BLaER1 treated with 17β-estradiol and CSF1 and Interleukin-3, amounts not matched to agents 10 nM and 100 nM (cell line): Measurements from ENCODE around the gene SCNN1A.

ENCODE experiments used
- H3K27ac ChIP-seq, 11 experiments: shearing (Covaris generic); formaldehyde crosslinking; 2 replicates each; pipeline ENCODE4 v1.8.1; 2022
- H3K27me3 ChIP-seq, 11 experiments: shearing (Covaris generic); formaldehyde crosslinking; 2 replicates each; pipeline ENCODE4 v1.8.1; 2022
- H3K36me3 ChIP-seq, 11 experiments: shearing (Covaris generic); formaldehyde crosslinking; 2 replicates each; pipeline ENCODE4 v1.8.1; 2022
- H3K4me1 ChIP-seq, 10 experiments: shearing (Covaris generic); formaldehyde crosslinking; 2 replicates each; pipeline ENCODE4 v1.8.1; 2022
- H3K4me2 ChIP-seq, 11 experiments: shearing (Covaris generic); formaldehyde crosslinking; 2 replicates each; pipeline ENCODE4 v1.8.1; 2022
- H3K4me3 ChIP-seq, 10 experiments: shearing (Covaris generic); formaldehyde crosslinking; 2 replicates each; pipeline ENCODE4 v1.8.1; 2022
- H3K9ac ChIP-seq, 11 experiments: shearing (Covaris generic); formaldehyde crosslinking; 2 replicates each; pipeline ENCODE4 v1.8.1; 2022
- H3K9me3 ChIP-seq, 11 experiments: shearing (Covaris generic); formaldehyde crosslinking; replicated peaks in 1 of 11; 2 replicates each; pipeline ENCODE4 v1.8.1; 2022
- H4K20me1 ChIP-seq, 11 experiments: shearing (Covaris generic); formaldehyde crosslinking; 2 replicates each; pipeline ENCODE4 v1.8.1; 2022
- Cebpa-rat ChIP-seq, 11 experiments: shearing (Covaris generic); IDR thresholded peaks; 2 replicates each; pipeline ENCODE4 v1.8.1; 2022

The SCNN1A gene

DNA sequence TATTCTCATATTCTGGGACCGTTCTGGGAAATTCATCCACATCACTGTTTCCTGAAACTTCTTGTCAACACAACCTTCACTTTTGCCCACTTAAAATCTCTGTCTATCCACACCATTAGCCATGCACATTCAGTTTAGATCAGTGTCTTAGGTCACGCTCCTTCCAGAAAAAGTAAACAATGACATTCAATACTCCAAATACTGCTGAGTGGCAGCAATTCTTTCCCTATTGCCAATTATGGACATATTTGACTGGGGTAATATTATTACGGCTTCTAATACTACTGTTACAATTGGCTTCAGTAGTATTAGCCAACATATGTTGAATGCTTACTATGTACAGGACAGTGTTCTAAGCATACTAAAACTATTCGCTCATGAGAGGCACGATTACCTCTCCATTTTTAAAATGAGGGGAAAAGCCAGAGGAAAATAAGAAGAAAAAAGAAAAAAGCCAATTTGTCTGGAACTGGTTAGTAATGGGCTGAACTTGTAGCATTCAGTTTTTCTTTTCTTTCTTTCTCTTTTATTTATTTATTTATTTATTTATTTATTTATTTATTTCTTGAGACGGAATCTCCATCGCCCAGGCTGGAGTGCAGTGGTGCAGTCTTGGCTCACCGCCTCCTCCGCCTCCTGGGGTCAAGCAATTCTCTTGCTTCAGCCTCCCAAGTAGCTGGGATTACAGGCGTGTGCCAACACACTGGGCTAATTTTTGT, 32.0 kb upstream of the SCNN1A start:
- Histone ChIP-seq H4K20me1 (no peaks in the 10 kb centered on the region), H3K9me3 (no peaks in the 10 kb centered on the region), H3K4me3 (no peak overlapping the region), H3K9ac (no peak overlapping the region), H3K36me3 (peaks cover 0 to 22% (median 0%) of the 10 kb centered on the region in 11 experiments; a peak in 1 of 22 replicates), H3K4me2 (no peak overlapping the region), H3K27ac (no peak overlapping the region), H3K27me3 (no peaks in the 10 kb centered on the region), H3K4me1 (0 out of 20 replicates have a peak, but pooled peaks cover 0 to 7% (median 0%) of the 10 kb centered on the region in 10 experiments)
- TF ChIP-seq Cebpa-rat (IDR thresholded peaks at IDR 0.05): no peak

- Histone ChIP-seq H3K36me3 (peaks cover 0 to 34% (median 0%) of the 10 kb centered on the region in 11 experiments; a peak in 3 of 22 replicates), H3K9ac (no peak overlapping the region), H3K9me3 (no peaks in the 10 kb centered on the region), H3K4me3 (no peak overlapping the region), H3K27me3 (no peaks in the 10 kb centered on the region), H3K4me1 (0 out of 20 replicates have a peak, but pooled peaks cover 0 to 7% (median 0%) of the 10 kb centered on the region in 10 experiments), H3K27ac (no peak overlapping the region), H3K4me2 (no peak overlapping the region), H4K20me1 (no peaks in the 10 kb centered on the region)
- no peak for TF ChIP-seq Cebpa-rat (IDR thresholded peaks at IDR 0.05)
Observed at GRCh38 chr12:6405963-6406362, 30.6 kb upstream of the SCNN1A start.

GRCh38 chr12:6404390-6404789, 29.0 kb upstream of the SCNN1A start:
- no peak overlapping the region for H3K4me3 ChIP-seq
- TF ChIP-seq Cebpa-rat (IDR thresholded peaks at IDR 0.05): no peak
- H3K9ac ChIP-seq: no peak overlapping the region
- no peaks in the 10 kb centered on the region for H4K20me1 ChIP-seq
- no peaks in the 10 kb centered on the region for H3K27me3 ChIP-seq
- H3K4me1 ChIP-seq: 0 out of 20 replicates have a peak, but pooled peaks cover 0 to 7% (median 0%) of the 10 kb centered on the region in 10 experiments
- H3K36me3 ChIP-seq: peaks cover 0 to 47% (median 0%) of the 10 kb centered on the region in 11 experiments; a peak in 4 of 22 replicates
- no peaks in the 10 kb centered on the region for H3K9me3 ChIP-seq
- no peak overlapping the region for H3K27ac ChIP-seq
- no peak overlapping the region for H3K4me2 ChIP-seq

DNA sequence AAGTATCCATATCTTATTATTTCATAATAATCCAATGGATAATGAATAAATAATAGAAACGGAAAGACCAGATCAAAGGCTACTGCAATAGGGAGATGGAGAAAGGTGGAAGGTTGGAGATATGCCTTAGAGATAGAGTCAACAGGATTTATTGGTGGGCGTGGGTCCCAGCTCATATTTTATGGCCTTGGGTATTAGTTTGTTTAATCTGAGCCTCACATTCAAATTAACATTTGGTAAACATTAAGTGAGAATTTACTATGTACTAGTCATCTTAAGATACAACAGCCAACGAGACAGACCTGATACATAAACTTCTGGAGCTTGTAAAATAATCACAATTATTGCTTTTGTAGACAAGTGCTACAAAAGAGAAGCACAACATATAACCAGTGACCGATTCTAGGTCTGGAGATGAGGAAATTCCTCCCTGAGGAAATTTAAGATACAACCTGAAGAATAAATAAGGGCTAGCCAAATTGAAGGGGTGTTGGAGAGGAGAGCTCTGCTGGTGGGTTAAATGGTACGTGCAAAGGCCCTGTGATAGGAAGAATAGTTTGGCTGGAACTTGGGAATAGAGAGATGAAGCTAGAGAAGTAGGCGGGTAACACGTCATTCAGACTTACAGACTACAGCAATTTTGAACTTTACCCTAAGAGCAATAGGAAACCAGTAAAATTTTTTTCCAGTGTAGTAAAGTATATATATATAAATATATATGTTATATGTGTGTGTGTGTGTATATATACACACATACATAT, 24.7 kb upstream of the SCNN1A start:
- H3K9ac ChIP-seq: no peak overlapping the region
- no peaks in the 10 kb centered on the region for H3K4me1 ChIP-seq
- H3K27ac ChIP-seq: no peak overlapping the region
- H3K9me3 ChIP-seq: no peaks in the 10 kb centered on the region
- no peaks in the 10 kb centered on the region for H4K20me1 ChIP-seq
- H3K27me3 ChIP-seq: no peaks in the 10 kb centered on the region
- H3K36me3 ChIP-seq: peaks cover 0 to 75% (median 0%) of the 10 kb centered on the region in 11 experiments; a peak in 5 of 22 replicates
- no peak overlapping the region for H3K4me2 ChIP-seq
- no peak overlapping the region for H3K4me3 ChIP-seq
- TF ChIP-seq Cebpa-rat (IDR thresholded peaks at IDR 0.05): no peak

- no peak for TF ChIP-seq Cebpa-rat (IDR thresholded peaks at IDR 0.05)
- peaks cover 0 to 84% (median 0%) of the 10 kb centered on the region in 11 experiments; a peak in 10 of 22 replicates for H3K36me3 ChIP-seq
Observed at GRCh38 chr12:6396031-6396430, 20.7 kb upstream of the SCNN1A start.

DNA sequence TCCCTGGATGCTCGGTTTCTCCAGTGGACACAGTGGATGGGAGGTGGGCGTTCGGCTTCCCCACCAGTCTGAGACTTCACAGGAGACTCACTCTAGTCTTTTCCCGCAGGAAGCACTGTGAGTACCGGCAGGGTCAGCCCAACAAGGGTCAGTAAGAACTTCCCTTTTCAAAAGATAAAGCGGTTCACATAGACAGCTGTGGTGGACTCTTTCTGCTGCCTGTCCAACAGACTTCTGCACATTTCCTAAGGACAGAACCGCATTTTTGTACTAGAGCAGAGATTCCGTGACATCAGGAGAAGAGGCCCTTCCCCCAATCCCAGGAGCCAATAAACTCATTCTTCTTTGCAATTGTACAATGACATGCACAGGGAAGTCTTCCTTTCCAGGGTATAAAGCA, 19.0 kb upstream of the SCNN1A start:
- H3K9ac ChIP-seq: no peak overlapping the region
- H4K20me1 ChIP-seq: peaks cover 0 to 34% (median 0%) of the 10 kb centered on the region in 11 experiments; a peak in 6 of 22 replicates
- H3K27ac ChIP-seq: no peak overlapping the region
- no peaks in the 10 kb centered on the region for H3K27me3 ChIP-seq
- peaks cover 0 to 87% (median 0%) of the 10 kb centered on the region in 11 experiments; a peak in 10 of 22 replicates for H3K36me3 ChIP-seq
- H3K9me3 ChIP-seq: no peaks in the 10 kb centered on the region
- no peak for TF ChIP-seq Cebpa-rat (IDR thresholded peaks at IDR 0.05)
- peaks cover 0 to 55% (median 13%) of the 10 kb centered on the region in 10 experiments; a peak in 17 of 20 replicates for H3K4me1 ChIP-seq
- H3K4me3 ChIP-seq: no peak overlapping the region
- H3K4me2 ChIP-seq: peak overlapping the region in 3 of 11 experiments; percentile 23 to 83 (median 29); a peak in 5 of 22 replicates

More at GRCh38 chr12:6396031-6396430, 20.7 kb upstream of the SCNN1A start:
- Histone ChIP-seq H3K9ac (no peak overlapping the region), H3K27ac (no peak overlapping the region), H3K27me3 (no peaks in the 10 kb centered on the region), H3K4me2 (no peak overlapping the region), H3K4me1 (peaks cover 0 to 39% (median 4%) of the 10 kb centered on the region in 10 experiments; a peak in 9 of 20 replicates), H3K4me3 (no peak overlapping the region), H4K20me1 (peaks cover 0 to 20% (median 0%) of the 10 kb centered on the region in 11 experiments; a peak in 5 of 22 replicates), H3K9me3 (no peaks in the 10 kb centered on the region)

GRCh38 chr12:6393109-6393508, 17.7 kb upstream of the SCNN1A start:
- TF ChIP-seq Cebpa-rat (IDR thresholded peaks at IDR 0.05): no peak

GRCh38 chr12:6392504-6392903, 17.1 kb upstream of the SCNN1A start:
- H3K9me3 ChIP-seq: no peaks in the 10 kb centered on the region
- TF ChIP-seq Cebpa-rat (IDR thresholded peaks at IDR 0.05): no peak
- no peaks in the 10 kb centered on the region for H3K27me3 ChIP-seq
- H4K20me1 ChIP-seq: peaks cover 0 to 53% (median 0%) of the 10 kb centered on the region in 11 experiments; a peak in 6 of 22 replicates
- no peak overlapping the region; a peak in 2 of 22 replicates for H3K27ac ChIP-seq
- H3K36me3 ChIP-seq: peaks cover 0 to 88% (median 0%) of the 10 kb centered on the region in 11 experiments; a peak in 10 of 22 replicates
- peak overlapping the region in 1 of 11 experiments; percentile 42; a peak in 1 of 22 replicates for H3K9ac ChIP-seq
- peak overlapping the region in 4 of 11 experiments; percentile 44 to 83 (median 52); a peak in 8 of 22 replicates for H3K4me2 ChIP-seq
- H3K4me1 ChIP-seq: peaks cover 0 to 74% (median 15%) of the 10 kb centered on the region in 10 experiments; a peak in 17 of 20 replicates
- no peak overlapping the region for H3K4me3 ChIP-seq

More at GRCh38 chr12:6393109-6393508, 17.7 kb upstream of the SCNN1A start:
- Histone ChIP-seq H3K27ac (no peak overlapping the region), H3K36me3 (peaks cover 0 to 88% (median 0%) of the 10 kb centered on the region in 11 experiments; a peak in 10 of 22 replicates), H4K20me1 (peaks cover 0 to 47% (median 0%) of the 10 kb centered on the region in 11 experiments; a peak in 6 of 22 replicates), H3K9me3 (no peaks in the 10 kb centered on the region), H3K4me2 (peak overlapping the region in 3 of 11 experiments; percentile 23 to 83 (median 44); a peak in 3 of 22 replicates), H3K4me3 (no peak overlapping the region), H3K4me1 (peaks cover 0 to 68% (median 15%) of the 10 kb centered on the region in 10 experiments; a peak in 17 of 20 replicates), H3K9ac (no peak overlapping the region), H3K27me3 (no peaks in the 10 kb centered on the region)
